NCI-H345 (cell line): ENCODE measurements around the gene TRMT1.
"Not testable (repeated sequence)": the region's sequence is repeated elsewhere in the genome, so short reads cannot be mapped to it uniquely, and the experiment has no call there.

ENCODE experiments used
- DNase-seq: peaks from one replicate; lab custom pipeline; 2025; lab: John Stamatoyannopoulos, UW

TRMT1 gene

GRCh38 chr19:13116282-13117175, at the start of gene TRMT1:
TRMT1 (minus strand) TSS chr19:13116740; CDS start chr19:13116399, 341 bp downstream.
- peak; percentile 71 for DNase-seq

DNA sequence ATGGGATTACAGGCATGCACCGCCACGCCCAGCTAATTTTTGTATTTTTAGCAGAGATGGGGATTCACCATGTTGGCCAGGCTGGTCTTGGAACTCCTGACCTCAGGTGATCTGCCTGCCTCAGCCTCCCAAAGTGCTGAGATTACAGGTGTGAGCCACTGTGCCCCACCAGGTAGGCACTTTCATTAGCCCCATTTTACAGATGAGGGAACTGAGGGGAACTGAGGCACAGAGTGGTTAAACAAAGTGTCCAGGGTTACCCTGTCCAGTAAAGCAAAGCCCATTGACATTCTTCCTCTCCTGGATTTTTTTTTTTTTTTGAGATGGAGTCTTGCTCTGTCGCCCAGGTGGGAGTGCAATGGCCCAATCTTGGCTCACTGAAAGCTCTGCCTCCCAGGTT, 49.6 kb upstream of the TRMT1 start:
- not testable (repeated sequence) for DNase-seq

- DNase-seq = no peak
These were observed 48.8 kb upstream of the TRMT1 start for GRCh38 chr19:13165162-13165997.

- DNase-seq = no peak
These were observed 48.0 kb upstream of the TRMT1 start for GRCh38 chr19:13164343-13165161.

DNA sequence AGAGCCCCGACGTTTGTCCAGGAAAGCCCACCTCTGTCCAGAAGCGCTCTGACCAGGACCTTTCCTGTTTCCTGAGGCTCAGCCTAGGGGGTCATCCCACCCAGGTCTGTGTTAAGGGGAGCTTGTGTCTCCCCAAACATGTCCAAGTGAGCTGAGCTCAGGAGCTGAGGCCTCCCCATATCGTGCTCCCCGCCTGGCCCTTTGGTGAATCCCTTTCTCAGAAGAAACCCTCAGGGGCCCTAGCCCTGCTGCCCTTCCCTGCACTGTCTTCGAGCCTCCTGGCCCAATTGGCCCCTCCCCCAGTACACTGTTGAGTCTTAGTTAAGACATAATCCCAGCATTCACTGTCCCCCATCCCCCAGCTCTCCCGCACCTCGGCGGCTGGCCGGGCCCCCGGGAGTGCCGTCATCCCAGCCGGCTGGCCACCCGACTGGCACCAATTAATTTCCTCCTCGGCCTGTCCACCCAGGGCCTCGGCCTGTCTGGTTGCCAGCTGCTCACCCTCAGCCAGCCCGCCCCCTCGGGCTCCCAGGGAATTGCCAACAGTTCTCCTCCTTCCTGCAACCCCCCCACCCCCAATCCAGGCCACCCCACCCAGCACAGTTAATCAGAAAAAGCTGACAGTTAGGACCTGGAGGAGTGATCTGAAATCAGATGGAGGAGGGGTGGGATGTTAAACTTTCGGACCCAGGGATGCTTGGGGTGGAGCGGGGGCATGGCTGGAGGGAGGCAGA, 47.2 kb upstream of the TRMT1 start:
- no peak for DNase-seq

DNA sequence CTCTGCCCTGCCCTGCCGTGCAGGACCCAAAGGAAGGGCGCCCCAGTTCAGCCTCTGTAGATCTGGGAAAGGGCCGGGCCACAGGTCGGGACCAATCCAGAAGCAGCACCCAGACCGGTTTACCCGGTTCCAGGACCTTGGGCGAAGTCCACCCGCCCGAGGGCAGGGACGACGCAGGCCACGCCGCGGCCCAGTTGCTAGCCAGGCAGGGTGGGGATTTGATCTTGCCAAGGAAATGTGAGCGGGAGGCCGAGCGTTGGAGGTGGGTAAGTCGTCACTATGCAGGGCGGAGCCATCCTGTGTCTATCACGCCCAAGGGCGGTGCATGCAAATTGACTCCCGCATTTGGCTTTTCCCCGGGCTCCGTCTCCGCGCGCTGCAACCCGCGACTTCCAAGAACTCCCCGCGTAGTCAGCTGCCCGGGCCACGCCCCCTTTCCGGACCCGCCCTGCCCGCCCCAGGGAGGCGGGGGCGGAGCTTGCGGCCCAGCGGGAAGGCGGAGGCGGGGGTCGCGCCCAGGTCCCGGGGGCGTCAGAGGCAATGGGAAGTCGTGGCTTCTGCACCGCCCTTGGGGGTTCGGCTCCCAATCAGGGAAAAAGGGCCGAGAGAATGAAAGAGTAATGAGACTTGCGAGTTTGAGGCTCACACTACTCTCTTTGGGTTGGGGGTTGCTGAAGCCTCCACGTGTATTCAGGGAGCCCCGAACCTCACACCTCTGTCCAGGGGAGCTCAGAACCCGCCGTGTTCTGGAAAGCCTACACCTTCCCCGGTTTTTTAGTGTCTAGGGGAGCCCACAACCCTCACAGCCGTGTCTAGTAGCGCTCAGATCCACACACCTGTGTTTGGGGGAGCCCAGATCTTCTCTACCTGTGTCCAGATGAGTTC, 46.4 kb upstream of the TRMT1 start:
- DNase-seq = peak; percentile 62

DNA sequence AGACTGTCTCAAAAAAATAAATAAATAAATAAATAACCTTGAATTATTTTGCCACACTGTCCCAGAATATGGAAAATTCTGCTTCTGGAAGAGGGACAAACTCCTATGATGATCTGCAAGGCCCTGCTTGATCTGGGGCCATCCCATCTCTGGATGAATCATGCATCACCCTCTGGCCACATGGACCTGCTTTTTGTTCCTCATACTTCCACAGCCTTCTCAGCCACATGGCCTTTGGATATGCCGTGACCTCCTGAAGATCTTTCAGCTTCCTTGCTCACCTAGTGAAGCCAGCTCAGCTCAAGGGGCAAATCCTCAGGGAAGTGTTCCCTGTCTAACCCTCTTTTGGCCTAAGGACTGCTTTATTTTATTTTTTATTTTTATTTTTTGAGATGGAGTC, 44.0 kb upstream of the TRMT1 start:
- DNase-seq = no peak

- DNase-seq = no peak
These were observed 43.2 kb upstream of the TRMT1 start for GRCh38 chr19:13159713-13160112.

GRCh38 chr19:13155472-13156359, 39.2 kb upstream of the TRMT1 start:
- no peak for DNase-seq

- peak; percentile 25 for DNase-seq
These were observed 38.5 kb upstream of the TRMT1 start for GRCh38 chr19:13154911-13155471.

DNA sequence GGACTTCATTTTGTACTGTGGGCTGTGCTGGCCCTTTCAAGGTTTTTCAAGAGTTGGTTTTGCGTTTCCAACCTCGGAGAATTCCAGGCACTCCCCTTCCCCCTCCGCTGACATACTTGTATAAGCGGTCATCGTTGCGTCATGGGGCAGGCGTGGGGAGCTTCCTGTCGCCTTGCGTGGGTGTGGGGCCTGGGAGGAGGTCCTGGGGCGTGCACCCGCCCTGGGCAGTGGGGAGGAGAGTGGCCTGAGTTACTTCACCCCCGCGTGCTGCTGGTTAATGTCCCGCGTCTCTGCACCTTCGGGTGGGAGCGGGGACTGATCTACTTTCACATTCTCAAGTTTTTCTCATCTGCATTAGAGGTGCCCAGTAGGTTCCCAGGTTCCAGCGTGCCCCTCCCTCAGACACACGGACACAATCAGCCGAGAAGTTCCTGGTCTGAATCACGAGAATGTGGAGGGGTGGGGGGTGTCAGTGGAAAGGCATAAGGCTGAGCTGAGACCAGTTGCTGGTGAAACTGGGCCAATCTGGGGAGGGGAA, 37.8 kb upstream of the TRMT1 start:
- no peak for DNase-seq

- no peak for DNase-seq
These were observed 37.2 kb upstream of the TRMT1 start for GRCh38 chr19:13153569-13154240.

DNA sequence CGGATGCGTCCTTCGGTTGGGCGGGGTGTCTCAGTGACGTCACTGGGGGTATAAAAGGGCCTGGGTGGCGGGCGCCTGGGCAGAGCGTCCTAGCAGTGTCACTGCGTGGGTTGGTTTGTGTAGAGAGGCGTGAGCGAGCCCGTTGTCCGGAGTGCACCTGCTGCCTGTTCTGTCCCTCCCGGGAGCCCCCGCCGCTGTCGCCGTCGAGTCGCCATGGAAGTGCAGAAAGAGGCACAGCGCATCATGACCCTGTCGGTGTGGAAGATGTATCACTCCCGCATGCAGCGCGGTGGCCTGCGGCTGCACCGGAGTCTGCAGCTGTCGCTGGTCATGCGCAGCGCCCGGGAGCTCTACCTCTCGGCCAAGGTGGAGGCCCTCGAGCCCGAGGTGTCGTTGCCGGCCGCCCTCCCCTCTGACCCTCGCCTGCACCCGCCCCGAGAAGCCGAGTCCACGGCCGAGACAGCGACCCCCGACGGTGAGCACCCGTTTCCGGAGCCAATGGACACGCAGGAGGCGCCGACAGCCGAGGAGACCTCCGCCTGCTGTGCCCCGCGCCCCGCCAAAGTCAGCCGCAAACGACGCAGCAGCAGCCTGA, 36.5 kb upstream of the TRMT1 start:
- no peak for DNase-seq

DNA sequence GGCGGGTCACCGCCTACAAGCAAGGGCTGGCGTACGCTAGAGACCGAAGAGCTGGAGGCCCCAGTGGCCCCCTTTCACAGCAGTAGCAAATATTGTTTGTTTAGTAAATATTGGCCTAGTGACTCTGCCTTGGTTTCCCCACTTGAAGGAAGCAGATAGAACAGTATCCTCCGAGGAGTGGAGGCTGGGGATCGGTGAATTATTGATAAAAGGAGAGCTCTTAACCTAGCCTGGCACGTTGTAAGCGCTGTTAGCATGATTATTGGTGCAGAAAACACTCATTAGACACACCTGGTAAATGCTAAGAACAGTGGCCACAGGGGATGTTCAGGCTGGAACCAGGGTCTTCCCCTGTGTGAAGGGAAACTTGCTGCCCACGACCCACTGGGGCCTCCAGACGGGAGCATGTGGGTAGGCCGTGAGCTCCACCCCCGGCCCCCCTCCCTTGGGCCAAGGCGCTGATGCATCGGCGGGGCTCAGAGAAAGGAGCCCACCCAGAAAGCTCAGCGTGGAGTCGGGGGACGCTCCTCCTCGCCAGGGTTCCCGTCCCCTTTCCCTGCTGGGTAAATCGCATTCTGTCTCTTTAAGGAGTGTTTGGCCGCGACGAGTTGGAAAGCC, 35.9 kb upstream of the TRMT1 start:
- peak; percentile 79 for DNase-seq

GRCh38 chr19:13151605-13152355, 35.2 kb upstream of the TRMT1 start:
- DNase-seq = peak; percentile 94

GRCh38 chr19:13150931-13151604, 34.5 kb upstream of the TRMT1 start:
- DNase-seq = no peak
